ENCODE results near the gene ALS2. TPM values are rescaled to one million over a fixed set of nuclear protein-coding genes. Genes with fewer than 3 reads are reported as not detected.

The ALS2 gene
- total RNA-seq, 1 experiment from 2014 or later: 23.8 TPM

GRCh38 chr2:201697899-201698298 is 82.8 kb downstream of the ALS2 start:
- TF ChIP-seq CTCF (conservative IDR thresholded peaks at IDR 0.05; ENCODE audit: low read depth, low read length) (no peak), EZH2phosphoT487 (IDR thresholded peaks at IDR 0.05; ENCODE audit: borderline replicate concordance, low read length) (no peak), EZH2 (IDR thresholded peaks at IDR 0.05; ENCODE audit: low read length, unreplicated experiment) (no peak)
- no peaks in the 10 kb centered on the region for H4K20me1 ChIP-seq (ENCODE audit: low read length)
- peaks cover 50% of the 10 kb centered on the region for H3K4me1 ChIP-seq (ENCODE audit: insufficient read depth, low read length)
- H3K9ac ChIP-seq (ENCODE audit: low read length): peak overlapping the region; percentile 15; the same call in 1 of the 2 replicates
- BruUV-seq (replicated peaks): no TSS peak
- POLR2A ChIA-PET (ENCODE audit: unreplicated experiment): interaction anchor here (0.6 kb wide), 1 partner anchor 55 kb away, joined by 13 read pairs; the partner anchor contains the start of gene TMEM237
- H3F3A ChIP-seq (ENCODE audit: low read length, unreplicated experiment): peaks cover 7% of the 10 kb centered on the region
- no peaks in the 10 kb centered on the region for H3K27me3 ChIP-seq (ENCODE audit: low read length)
- H3K36me3 ChIP-seq (ENCODE audit: low read depth, low read length): peaks cover 13% of the 10 kb centered on the region; the same call in 1 of the 2 replicates
- ATAC-seq (peak; percentile 78), DNase-seq (peak; percentile 89)
- H2AFZ ChIP-seq (ENCODE audit: low read length): no peak overlapping the region
- H3K9me3 ChIP-seq (ENCODE audit: low read length): no peaks in the 10 kb centered on the region
- peak overlapping the region; percentile 79 for H3K27ac ChIP-seq (ENCODE audit: low read length)
- CTCF ChIA-PET: interaction anchor here (0.6 to 1.5 kb wide), 4 partner anchors 10 to 363 kb away, joined by 6 to 7 read pairs (median 6); partner anchors contain the start of gene ALS2
- peak overlapping the region; percentile 11; the same call in 1 of the 2 replicates for H3K4me3 ChIP-seq (ENCODE audit: low read length)
- no peaks in the 10 kb centered on the region for H3K9me2 ChIP-seq (replicated peaks; ENCODE audit: low read length)
- peak overlapping the region; percentile 65 for H3K4me2 ChIP-seq (ENCODE audit: low read length)
- intact Hi-C loops (cut with micrococcal nuclease): loop anchor here (5.0 kb wide), 2 partner anchors 56 to 466 kb away; partner anchors contain the start of gene TMEM237
- no peaks in the 10 kb centered on the region for H3K79me2 ChIP-seq (ENCODE audit: low read length)

GRCh38 chr2:201696151-201696659 is 84.5 kb downstream of the ALS2 start:
- BruUV-seq (replicated peaks): no TSS peak
- H2AFZ ChIP-seq (ENCODE audit: low read length): peak overlapping the region; percentile 24; the same call in 1 of the 2 replicates
- no peaks in the 10 kb centered on the region for H4K20me1 ChIP-seq (ENCODE audit: low read length)
- ATAC-seq (peak; percentile 44), DNase-seq (peak; percentile 83)
- TF ChIP-seq EZH2phosphoT487 (IDR thresholded peaks at IDR 0.05; ENCODE audit: borderline replicate concordance, low read length) (no peak), EZH2 (IDR thresholded peaks at IDR 0.05; ENCODE audit: low read length, unreplicated experiment) (no peak), CTCF (conservative IDR thresholded peaks at IDR 0.05; ENCODE audit: low read depth, low read length) (no peak)
- no peaks in the 10 kb centered on the region for H3K9me3 ChIP-seq (ENCODE audit: low read length)
- intact Hi-C loops (cut with micrococcal nuclease): loop anchor here (5.0 kb wide), 2 partner anchors 54 to 464 kb away; partner anchors contain the start of gene TMEM237
- CTCF ChIA-PET: no interaction called here
- H3K4me3 ChIP-seq (ENCODE audit: low read length): no peak overlapping the region
- peaks cover 50% of the 10 kb centered on the region for H3K4me1 ChIP-seq (ENCODE audit: insufficient read depth, low read length)
- peaks cover 10% of the 10 kb centered on the region; the same call in 1 of the 2 replicates for H3K36me3 ChIP-seq (ENCODE audit: low read depth, low read length)
- POLR2A ChIA-PET (ENCODE audit: unreplicated experiment): no interaction called here
- no peaks in the 10 kb centered on the region for H3K79me2 ChIP-seq (ENCODE audit: low read length)
- H3K9ac ChIP-seq (ENCODE audit: low read length): no peak overlapping the region; the same call in 1 of the 2 replicates
- H3F3A ChIP-seq (ENCODE audit: low read length, unreplicated experiment): peaks cover 7% of the 10 kb centered on the region
- peak overlapping the region; percentile 6 for H3K4me2 ChIP-seq (ENCODE audit: low read length)
- H3K9me2 ChIP-seq (replicated peaks; ENCODE audit: low read length): no peaks in the 10 kb centered on the region
- H3K27me3 ChIP-seq (ENCODE audit: low read length): no peaks in the 10 kb centered on the region
- peak overlapping the region; percentile 79 for H3K27ac ChIP-seq (ENCODE audit: low read length)

GRCh38 chr2:201685156-201685555 is 95.6 kb downstream of the ALS2 start:
- no peaks in the 10 kb centered on the region for H3F3A ChIP-seq (ENCODE audit: low read length, unreplicated experiment)
- no peaks in the 10 kb centered on the region for H3K4me1 ChIP-seq (ENCODE audit: insufficient read depth, low read length)
- H3K4me3 ChIP-seq (ENCODE audit: low read length): no peak overlapping the region
- H3K9ac ChIP-seq (ENCODE audit: low read length): no peak overlapping the region
- no peaks in the 10 kb centered on the region for H3K36me3 ChIP-seq (ENCODE audit: low read depth, low read length)
- H3K27ac ChIP-seq (ENCODE audit: low read length): no peak overlapping the region
- H2AFZ ChIP-seq (ENCODE audit: low read length): no peak overlapping the region
- TF ChIP-seq CTCF (conservative IDR thresholded peaks at IDR 0.05; ENCODE audit: low read depth, low read length): no peak
- no peak for TF ChIP-seq EZH2phosphoT487 (IDR thresholded peaks at IDR 0.05; ENCODE audit: borderline replicate concordance, low read length)
- TF ChIP-seq EZH2 (IDR thresholded peaks at IDR 0.05; ENCODE audit: low read length, unreplicated experiment): no peak
- no TSS peak for BruUV-seq (replicated peaks)
- no peaks in the 10 kb centered on the region for H3K27me3 ChIP-seq (ENCODE audit: low read length)
- H4K20me1 ChIP-seq (ENCODE audit: low read length): no peaks in the 10 kb centered on the region
- no peaks in the 10 kb centered on the region for H3K9me2 ChIP-seq (replicated peaks; ENCODE audit: low read length)
- ATAC-seq (no peak), DNase-seq (no peak)
- ChIA-PET CTCF (no interaction called here), POLR2A (ENCODE audit: unreplicated experiment) (no interaction called here)
- intact Hi-C loops (cut with micrococcal nuclease): no loop called here
- no peak overlapping the region for H3K4me2 ChIP-seq (ENCODE audit: low read length)
- H3K9me3 ChIP-seq (ENCODE audit: low read length): no peaks in the 10 kb centered on the region
- H3K79me2 ChIP-seq (ENCODE audit: low read length): no peaks in the 10 kb centered on the region

Data from PC-3 (cell line).